Body of pancreas (tissue), 4 donors: ENCODE measurements around the gene MIA3. TPM values are rescaled to one million over a fixed set of nuclear protein-coding genes. Genes with fewer than 3 reads are reported as not detected.
"Not testable (repeated sequence)": the region's sequence is repeated elsewhere in the genome, so short reads cannot be mapped to it uniquely, and the experiment has no call there.

Experiments used
- ATAC-seq: fragments of 150-250 bp; one replicate; pipeline ENCODE4 v1.9.1; 2016
- DNase-seq, 4 donors: peaks; one replicate each; pipeline ENCODE4 v3.0.0-alpha.2; 2019
- H3K27ac ChIP-seq, 4 donors: fragments of 200-600 bp; sonication (generic); 1 replicate in 3 of 4; 2 replicates in 1 of 4; pipeline versions ENCODE4 v1.5.1 to v1.6.1; 2016 to 2019; ENCODE audit warnings: mild to moderate bottlenecking in 1 of 4, mixed read lengths in 1 of 4, moderate library complexity in 1 of 4
- H3K27me3 ChIP-seq, 2 donors: fragments of 200-600 bp; sonication (generic); one replicate each; pipeline ENCODE4 v1.6.0; 2016; ENCODE audit warnings: mild to moderate bottlenecking in 1 of 2
- H3K36me3 ChIP-seq, 2 donors: fragments of 200-600 bp; sonication (generic); replicated peaks in 1 of 2; 2 replicates each; pipeline ENCODE4 v1.5.1; 2016; ENCODE audit warnings: low read depth in 2 of 2; ENCODE audit not compliant: insufficient read depth in 1 of 2
- H3K4me1 ChIP-seq: fragments of 200-600 bp; sonication (generic); one replicate; pipeline ENCODE4 v1.6.0; 2016
- H3K4me3 ChIP-seq, 2 donors: fragments of 200-600 bp; sonication (generic); 1 replicate in 1 of 2; 2 replicates in 1 of 2; pipeline ENCODE4 v1.5.1; 2016 to 2019
- H3K9me3 ChIP-seq, 3 donors: fragments of 200-600 bp; sonication (generic); 1 replicate in 2 of 3; 2 replicates in 1 of 3; pipeline ENCODE4 v1.5.1; 2016
- POLR2A ChIP-seq, 3 donors: fragments of 450-650 bp; IDR thresholded peaks; one replicate each; pipeline ENCODE4 v1.6.1; 2016; ENCODE audit warnings: antibody characterized with exemption in 3 of 3, mild to moderate bottlenecking in 2 of 3
- WGBS, 2 donors: methylation state at CpG; one replicate each; pipeline ENCODE4 v1.1.5; 2017; 5-methylcytosine and 5-hydroxymethylcytosine counted together
- intact Hi-C: fragments of 100-400 bp; cut with DNase I; formaldehyde crosslinking; loops from one replicate; pipeline ENCODE4 v1.15.1; 2023
- total RNA-seq, 2 donors: library from RNA; depleted of rRNA; stranded (reverse); fragments of >200 nt; gene quantifications; one replicate each; pipeline ENCODE4 v1.1.0, GENCODE V29; 2016
- TF ChIP-seq, protein P1 (sequence below), 7 experiments: fragments of 450-650 bp in 4 of 7; fragments of 200-600 bp in 3 of 7; sonication (generic) in 3 of 7; IDR thresholded peaks; one replicate each; pipeline ENCODE4 v1.5.1; 2016 to 2019; ENCODE audit warnings: antibody characterized with exemption in 7 of 7

Gene MIA3
- total RNA-seq, 2 donors from 2014 or later: 32.2 to 44.8 TPM

DNA sequence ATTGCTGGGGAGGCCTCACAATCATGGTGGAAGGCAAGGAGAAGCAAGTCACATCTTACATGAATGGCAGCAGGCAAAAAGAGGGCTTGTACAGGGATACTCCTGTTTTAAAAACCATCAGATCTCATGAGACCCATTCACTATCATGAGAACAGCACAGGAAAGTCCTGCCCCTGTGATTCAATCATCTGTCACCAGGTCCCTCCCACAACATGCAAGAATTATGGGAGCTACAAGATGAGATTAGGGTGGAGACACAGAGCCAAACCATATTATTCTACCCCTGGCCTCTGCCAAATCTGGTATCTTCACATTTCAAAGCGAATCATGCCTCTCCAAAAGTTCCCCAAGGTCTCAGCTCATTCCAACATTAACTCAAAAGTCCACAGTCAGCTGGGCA is 11.1 kb upstream of the MIA3 start:
- no peaks in the 10 kb centered on the region for H3K4me1 ChIP-seq
- no peak overlapping the region for H3K27ac ChIP-seq
- 83 to 95% methylated on average over 1 of the region's 1 CpG for WGBS, 2 donors
- no peaks in the 10 kb centered on the region for H3K36me3 ChIP-seq
- H3K4me3 ChIP-seq: no peak overlapping the region
- no peak for ATAC-seq
- H3K9me3 ChIP-seq: no peaks in the 10 kb centered on the region
- intact Hi-C loops: no loop called here
- no peak for DNase-seq
- no peaks in the 10 kb centered on the region for H3K27me3 ChIP-seq
- TF ChIP-seq POLR2A (IDR thresholded peaks at IDR 0.05): no peak
- TF ChIP-seq, protein P1, sequence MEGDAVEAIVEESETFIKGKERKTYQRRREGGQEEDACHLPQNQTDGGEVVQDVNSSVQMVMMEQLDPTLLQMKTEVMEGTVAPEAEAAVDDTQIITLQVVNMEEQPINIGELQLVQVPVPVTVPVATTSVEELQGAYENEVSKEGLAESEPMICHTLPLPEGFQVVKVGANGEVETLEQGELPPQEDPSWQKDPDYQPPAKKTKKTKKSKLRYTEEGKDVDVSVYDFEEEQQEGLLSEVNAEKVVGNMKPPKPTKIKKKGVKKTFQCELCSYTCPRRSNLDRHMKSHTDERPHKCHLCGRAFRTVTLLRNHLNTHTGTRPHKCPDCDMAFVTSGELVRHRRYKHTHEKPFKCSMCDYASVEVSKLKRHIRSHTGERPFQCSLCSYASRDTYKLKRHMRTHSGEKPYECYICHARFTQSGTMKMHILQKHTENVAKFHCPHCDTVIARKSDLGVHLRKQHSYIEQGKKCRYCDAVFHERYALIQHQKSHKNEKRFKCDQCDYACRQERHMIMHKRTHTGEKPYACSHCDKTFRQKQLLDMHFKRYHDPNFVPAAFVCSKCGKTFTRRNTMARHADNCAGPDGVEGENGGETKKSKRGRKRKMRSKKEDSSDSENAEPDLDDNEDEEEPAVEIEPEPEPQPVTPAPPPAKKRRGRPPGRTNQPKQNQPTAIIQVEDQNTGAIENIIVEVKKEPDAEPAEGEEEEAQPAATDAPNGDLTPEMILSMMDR (IDR thresholded peaks at IDR 0.05): no peak

DNA sequence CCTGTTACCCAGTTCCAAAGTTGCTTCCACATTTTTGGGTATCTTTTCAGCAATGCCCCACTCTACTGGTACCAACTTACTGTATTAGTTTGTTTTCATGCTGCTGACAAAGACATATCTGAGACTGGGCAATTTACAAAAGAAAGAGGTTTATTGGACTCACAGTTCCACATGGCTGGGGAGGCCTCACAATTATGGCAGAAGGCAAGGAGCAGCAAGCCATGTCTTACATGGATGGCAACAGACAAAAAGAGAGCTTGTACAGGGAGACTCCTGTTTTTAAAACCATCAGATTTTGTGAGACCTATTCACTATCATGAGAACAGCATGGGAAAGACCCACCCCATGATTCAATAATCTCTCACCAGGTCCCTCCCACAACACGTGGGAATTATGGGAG is 8.8 kb upstream of the MIA3 start:
- H3K9me3 ChIP-seq, H3K27ac ChIP-seq, intact Hi-C loops, H3K36me3 ChIP-seq, H3K27me3 ChIP-seq, H3K4me1 ChIP-seq, ATAC-seq, H3K4me3 ChIP-seq, DNase-seq: not testable (repeated sequence)
- 37 to 43% methylated on average over 1 of the region's 1 CpG for WGBS, 2 donors

DNA sequence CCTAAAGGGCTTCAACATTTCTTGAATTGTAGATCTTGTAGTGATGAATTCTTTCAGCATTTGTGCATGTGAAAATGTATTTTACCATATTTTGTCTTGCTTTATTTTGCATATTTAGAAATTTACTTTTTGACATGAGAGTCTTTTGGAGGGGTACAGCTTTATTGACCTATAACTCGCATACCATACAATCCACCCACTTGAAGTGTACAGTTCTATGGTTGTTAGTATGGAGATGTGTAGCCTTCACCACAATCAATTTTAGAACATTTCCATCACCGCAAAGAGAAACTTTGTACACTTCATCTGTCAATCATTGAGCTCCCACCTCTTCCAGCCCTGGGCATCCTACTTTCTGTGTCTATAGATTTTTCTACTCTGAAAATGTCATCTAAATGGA is 7.2 kb upstream of the MIA3 start:
- Histone ChIP-seq H3K27ac (no peak overlapping the region), H3K27me3 (no peaks in the 10 kb centered on the region), H3K36me3 (no peaks in the 10 kb centered on the region), H3K4me1 (no peaks in the 10 kb centered on the region), H3K4me3 (no peak overlapping the region), H3K9me3 (no peaks in the 10 kb centered on the region)
- ATAC-seq: no peak
- intact Hi-C loops: no loop called here
- WGBS, 2 donors: 92 to 96% methylated on average over 2 of the region's 2 CpGs
- TF ChIP-seq, protein P1 (IDR thresholded peaks at IDR 0.05): no peak
- no peak for TF ChIP-seq POLR2A (IDR thresholded peaks at IDR 0.05)
- DNase-seq: no peak

DNA sequence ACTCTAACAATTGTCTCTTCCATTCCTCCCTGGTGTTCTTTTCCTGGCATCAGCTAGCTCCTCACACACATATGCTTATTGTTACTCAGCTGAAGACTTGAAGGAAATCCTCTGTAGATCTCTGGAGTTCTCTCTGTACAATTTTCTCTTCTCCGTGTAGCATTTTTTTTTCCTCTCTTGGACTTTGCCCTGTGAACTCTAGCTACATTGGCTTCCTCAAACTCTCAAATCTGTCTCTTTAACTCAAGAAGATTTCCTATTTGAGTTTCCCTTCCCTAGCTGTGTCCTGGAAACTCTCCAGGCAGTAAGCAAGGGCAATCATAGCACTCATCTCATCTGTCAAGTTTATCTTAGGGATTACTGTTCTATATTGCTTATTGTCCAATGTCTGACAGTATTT is 4.3 kb upstream of the MIA3 start:
- WGBS, 2 donors: 15 to 23% methylated on average over 1 of the region's 1 CpG
- DNase-seq: no peak
- H3K9me3 ChIP-seq: no peaks in the 10 kb centered on the region
- ATAC-seq: no peak
- intact Hi-C loops: no loop called here
- H3K4me1 ChIP-seq: peaks cover 14% of the 10 kb centered on the region
- TF ChIP-seq POLR2A (IDR thresholded peaks at IDR 0.05): no peak
- TF ChIP-seq, protein P1 (IDR thresholded peaks at IDR 0.05): no peak
- no peak overlapping the region for H3K27ac ChIP-seq
- no peak overlapping the region for H3K4me3 ChIP-seq
- no peaks in the 10 kb centered on the region for H3K36me3 ChIP-seq
- H3K27me3 ChIP-seq: no peaks in the 10 kb centered on the region

DNA sequence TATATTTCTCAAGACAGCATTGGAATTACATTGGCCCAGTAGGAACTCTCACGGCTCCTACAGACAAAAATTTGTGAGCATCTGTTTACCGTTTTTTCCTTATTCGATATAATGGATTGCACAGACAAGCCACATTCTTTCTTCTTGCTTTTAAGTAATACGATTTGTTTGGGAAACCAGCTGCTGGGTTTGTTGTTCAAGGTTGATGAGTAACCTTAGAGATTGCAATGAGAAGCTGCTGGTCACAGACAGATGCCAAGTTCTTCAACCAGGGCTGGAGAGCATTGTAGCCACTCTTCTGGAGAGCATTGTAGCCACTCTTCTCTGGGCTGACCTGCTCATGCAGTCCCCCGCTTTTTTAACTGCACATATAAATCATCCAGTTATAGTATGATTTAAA is 1.4 kb upstream of the MIA3 start:
- TF ChIP-seq, protein P1 (IDR thresholded peaks at IDR 0.05): no peak
- TF ChIP-seq POLR2A (IDR thresholded peaks at IDR 0.05): no peak
- peak; percentile 31 for ATAC-seq
- 23 to 26% methylated on average over 5 of the region's 5 CpGs for WGBS, 2 donors
- H3K36me3 ChIP-seq: no peaks in the 10 kb centered on the region
- no peaks in the 10 kb centered on the region for H3K27me3 ChIP-seq
- H3K4me1 ChIP-seq: peaks cover 29% of the 10 kb centered on the region
- intact Hi-C loops: no loop called here
- H3K9me3 ChIP-seq: no peaks in the 10 kb centered on the region
- peak overlapping the region; percentile 46 to 88 (median 80) for H3K27ac ChIP-seq
- DNase-seq: peak; percentile 43 to 75 (median 64)
- no peak overlapping the region for H3K4me3 ChIP-seq
